Measurements from ENCODE around the gene VMP1. TPM values are rescaled to one million over a fixed set of nuclear protein-coding genes. Genes with fewer than 3 reads are reported as not detected.
"Not testable (repeated sequence)": the region's sequence is repeated elsewhere in the genome, so short reads cannot be mapped to it uniquely, and the experiment has no call there.

VMP1 gene
- polyA plus RNA-seq, 6 donors from 2014 or later: 37.2 to 73.1 (median 45.1) TPM

GRCh38 chr17:59798111-59798510 is 90.7 kb downstream of the VMP1 start:
- Mint-ChIP-seq H3K27me3 (no peaks in the 10 kb centered on the region), H3K36me3 (no peaks in the 10 kb centered on the region), H3K9me3 (no peaks in the 10 kb centered on the region), H3K4me1 (no peaks in the 10 kb centered on the region), H3K27ac (no peak overlapping the region), H3K4me3 (no peak overlapping the region)
- ATAC-seq (ENCODE audit: low read depth in 2 of 2) (no peak), DNase-seq (no peak)

- H3K4me1 Mint-ChIP-seq: peaks cover 0 to 2% (median 0%) of the 10 kb centered on the region in 3 donors
- no peaks in the 10 kb centered on the region for H3K9me3 Mint-ChIP-seq
- H3K27ac Mint-ChIP-seq: peak overlapping the region in 1 of 6 donors; percentile 49
- ATAC-seq (ENCODE audit: low read depth in 2 of 2) (no peak), DNase-seq (no peak)
- no peaks in the 10 kb centered on the region for H3K27me3 Mint-ChIP-seq
- no peaks in the 10 kb centered on the region for H3K36me3 Mint-ChIP-seq
- H3K4me3 Mint-ChIP-seq: no peak overlapping the region
Measured at GRCh38 chr17:59800530-59800942, 93.1 kb downstream of the VMP1 start.

DNA sequence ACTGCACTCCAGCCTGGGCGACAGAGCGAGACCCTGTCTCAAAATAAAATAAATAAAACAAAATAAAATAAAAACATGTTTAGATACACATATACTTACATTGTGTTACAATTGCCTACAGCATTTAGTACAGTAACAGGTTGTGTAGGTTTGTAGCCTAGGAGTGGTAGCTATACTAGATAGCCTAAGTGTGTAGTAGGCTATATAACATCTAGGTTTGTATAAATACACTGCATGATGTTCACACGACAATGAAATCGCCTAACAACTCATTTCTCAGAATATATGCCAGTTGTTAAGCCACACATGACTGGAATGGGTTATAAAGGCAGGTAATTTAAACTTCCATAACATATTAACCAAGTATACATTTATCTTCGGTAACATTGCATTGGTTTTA is 94.7 kb downstream of the VMP1 start:
- no peak for ATAC-seq (ENCODE audit: low read depth in 2 of 2)
- Mint-ChIP-seq H3K27me3 (no peaks in the 10 kb centered on the region), H3K4me3 (no peak overlapping the region), H3K36me3 (no peaks in the 10 kb centered on the region), H3K4me1 (peaks cover 0 to 2% (median 0%) of the 10 kb centered on the region in 3 donors), H3K27ac (no peak overlapping the region), H3K9me3 (no peaks in the 10 kb centered on the region)
- DNase-seq: no peak

DNA sequence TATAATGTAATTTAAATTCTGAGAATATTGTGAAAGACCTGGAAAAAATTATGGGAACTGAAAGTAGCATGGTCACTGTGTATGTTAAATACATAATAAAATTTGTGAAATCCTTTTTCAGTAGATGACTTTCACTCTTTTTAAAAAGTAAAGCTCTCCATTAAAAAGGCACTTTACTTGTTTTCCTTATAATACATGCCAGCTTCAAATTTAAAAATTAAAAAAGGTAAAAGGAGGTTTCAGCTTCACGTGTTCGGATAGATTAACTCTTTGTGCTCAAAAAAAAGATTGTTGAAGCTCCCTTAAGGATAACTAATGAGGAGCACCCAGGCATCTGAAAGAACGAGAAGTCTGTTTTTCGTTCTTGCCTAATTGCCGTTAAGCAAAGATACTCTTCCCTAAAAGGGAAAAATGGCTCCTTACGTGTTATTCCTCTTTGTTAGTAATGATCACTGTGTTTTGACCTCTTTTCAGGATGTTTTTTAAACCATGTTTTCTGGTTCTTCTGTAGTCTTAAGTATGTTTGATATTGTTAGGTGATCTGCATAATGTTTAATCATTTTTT is 97.5 kb downstream of the VMP1 start:
- no peaks in the 10 kb centered on the region for H3K9me3 Mint-ChIP-seq
- peaks cover 0 to 2% (median 0%) of the 10 kb centered on the region in 3 donors for H3K4me1 Mint-ChIP-seq
- H3K27ac Mint-ChIP-seq: no peak overlapping the region
- no peak overlapping the region for H3K4me3 Mint-ChIP-seq
- H3K27me3 Mint-ChIP-seq: no peaks in the 10 kb centered on the region
- no peak for DNase-seq
- no peak for ATAC-seq (ENCODE audit: low read depth in 2 of 2)
- no peaks in the 10 kb centered on the region for H3K36me3 Mint-ChIP-seq

DNA sequence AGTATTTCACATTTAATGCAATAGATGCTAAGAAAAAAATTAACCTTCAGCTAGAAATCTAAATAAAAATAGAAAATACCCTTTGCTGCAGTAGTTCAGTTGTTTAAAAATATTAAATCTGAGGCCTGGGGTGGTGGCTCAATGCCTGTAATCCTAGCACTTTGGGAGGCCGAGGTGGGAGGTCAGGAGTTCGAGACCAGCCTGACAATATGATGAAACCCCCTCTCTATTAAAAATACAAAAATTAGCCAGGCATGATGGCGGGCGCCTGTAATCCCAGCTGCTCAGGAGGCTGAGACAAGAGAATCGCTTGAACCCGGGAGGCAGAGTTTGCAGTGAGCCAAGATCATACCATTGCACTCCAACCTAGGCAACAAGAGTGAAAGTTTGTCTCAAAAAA is 98.9 kb downstream of the VMP1 start:
- H3K36me3 Mint-ChIP-seq: not testable (repeated sequence)

DNA sequence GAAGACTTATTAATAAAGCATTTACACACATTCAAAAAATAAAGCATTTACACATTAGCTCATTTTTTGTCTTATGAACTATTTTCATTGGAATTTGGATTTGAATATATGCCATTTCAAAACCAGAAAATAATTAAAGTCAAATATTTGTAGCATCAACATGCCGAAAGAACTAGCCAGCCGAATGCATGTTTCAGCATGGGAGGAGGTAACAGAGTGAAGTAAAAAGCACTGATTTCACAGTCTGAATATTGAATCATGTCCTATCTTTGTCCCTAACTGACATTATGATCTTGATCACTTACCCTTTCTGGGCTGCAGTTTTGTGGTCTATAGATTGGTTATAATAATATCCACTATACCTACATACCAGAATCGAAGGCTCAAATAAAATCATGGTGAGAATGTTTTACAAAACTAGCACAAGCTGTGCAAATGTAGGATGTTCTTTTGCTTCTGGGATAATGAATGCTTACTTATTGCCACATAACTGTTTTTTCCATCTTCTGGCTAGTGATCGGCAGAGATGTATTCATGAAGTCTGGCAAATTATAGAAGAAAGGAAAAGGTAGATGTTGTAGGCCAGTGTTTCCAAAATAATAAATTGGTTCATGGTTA is 100.5 kb downstream of the VMP1 start:
- ATAC-seq (ENCODE audit: low read depth in 2 of 2): no peak
- DNase-seq: no peak
- H3K4me1 Mint-ChIP-seq: peaks cover 0 to 5% (median 2%) of the 10 kb centered on the region in 3 donors
- no peaks in the 10 kb centered on the region for H3K27me3 Mint-ChIP-seq
- H3K27ac Mint-ChIP-seq: no peak overlapping the region
- peaks cover 0 to 14% of the 10 kb centered on the region in 2 donors for H3K36me3 Mint-ChIP-seq
- H3K4me3 Mint-ChIP-seq: no peak overlapping the region
- no peaks in the 10 kb centered on the region for H3K9me3 Mint-ChIP-seq

More for the DNA sequence above, 98.9 kb downstream of the VMP1 start:
- H3K27me3 Mint-ChIP-seq; DNase-seq; H3K27ac Mint-ChIP-seq; H3K9me3 Mint-ChIP-seq; ATAC-seq (ENCODE audit: low read depth in 2 of 2); H3K4me1 Mint-ChIP-seq; H3K4me3 Mint-ChIP-seq: not testable (repeated sequence)

GRCh38 chr17:59810894-59811153 is 103.4 kb downstream of the VMP1 start:
- H3K27me3 Mint-ChIP-seq: no peaks in the 10 kb centered on the region
- no peak overlapping the region for H3K4me3 Mint-ChIP-seq
- no peaks in the 10 kb centered on the region for H3K9me3 Mint-ChIP-seq
- ATAC-seq (ENCODE audit: low read depth in 2 of 2): no peak
- H3K36me3 Mint-ChIP-seq: peaks cover 0 to 18% of the 10 kb centered on the region in 2 donors
- peaks cover 0 to 5% (median 0%) of the 10 kb centered on the region in 3 donors for H3K4me1 Mint-ChIP-seq
- DNase-seq: no peak
- H3K27ac Mint-ChIP-seq: no peak overlapping the region

- DNase-seq (no peak), ATAC-seq (ENCODE audit: low read depth in 2 of 2) (no peak)
- Mint-ChIP-seq H3K9me3 (no peaks in the 10 kb centered on the region), H3K27ac (no peak overlapping the region), H3K27me3 (no peaks in the 10 kb centered on the region), H3K4me1 (peaks cover 0 to 5% (median 0%) of the 10 kb centered on the region in 3 donors), H3K4me3 (no peak overlapping the region), H3K36me3 (peaks cover 0 to 22% of the 10 kb centered on the region in 2 donors)
Measured at GRCh38 chr17:59811209-59811608, 103.8 kb downstream of the VMP1 start.

GRCh38 chr17:59812139-59812538 is 104.7 kb downstream of the VMP1 start:
- Mint-ChIP-seq H3K4me3 (no peak overlapping the region), H3K36me3 (peaks cover 0 to 22% of the 10 kb centered on the region in 2 donors), H3K27ac (peak overlapping the region in 1 of 6 donors; percentile 9), H3K27me3 (no peaks in the 10 kb centered on the region), H3K4me1 (peaks cover 0 to 5% (median 0%) of the 10 kb centered on the region in 3 donors), H3K9me3 (no peaks in the 10 kb centered on the region)
- ATAC-seq (ENCODE audit: low read depth in 2 of 2) (no peak), DNase-seq (no peak)

GRCh38 chr17:59814276-59814675 is 106.8 kb downstream of the VMP1 start:
- Mint-ChIP-seq H3K27me3 (no peaks in the 10 kb centered on the region), H3K27ac (no peak overlapping the region), H3K9me3 (no peaks in the 10 kb centered on the region), H3K36me3 (peaks cover 0 to 22% of the 10 kb centered on the region in 2 donors), H3K4me3 (no peak overlapping the region), H3K4me1 (peaks cover 0 to 5% (median 0%) of the 10 kb centered on the region in 3 donors)
- ATAC-seq (ENCODE audit: low read depth in 2 of 2) (no peak), DNase-seq (no peak)

- no peaks in the 10 kb centered on the region for H3K27me3 Mint-ChIP-seq
- H3K4me3 Mint-ChIP-seq: no peak overlapping the region
- DNase-seq (no peak), ATAC-seq (ENCODE audit: low read depth in 2 of 2) (no peak)
- peaks cover 0 to 5% (median 0%) of the 10 kb centered on the region in 3 donors for H3K4me1 Mint-ChIP-seq
- no peaks in the 10 kb centered on the region for H3K9me3 Mint-ChIP-seq
- peaks cover under 1 to 24% of the 10 kb centered on the region in 2 donors for H3K36me3 Mint-ChIP-seq
- no peak overlapping the region for H3K27ac Mint-ChIP-seq
Measured at GRCh38 chr17:59814685-59815084, 107.2 kb downstream of the VMP1 start.

DNA sequence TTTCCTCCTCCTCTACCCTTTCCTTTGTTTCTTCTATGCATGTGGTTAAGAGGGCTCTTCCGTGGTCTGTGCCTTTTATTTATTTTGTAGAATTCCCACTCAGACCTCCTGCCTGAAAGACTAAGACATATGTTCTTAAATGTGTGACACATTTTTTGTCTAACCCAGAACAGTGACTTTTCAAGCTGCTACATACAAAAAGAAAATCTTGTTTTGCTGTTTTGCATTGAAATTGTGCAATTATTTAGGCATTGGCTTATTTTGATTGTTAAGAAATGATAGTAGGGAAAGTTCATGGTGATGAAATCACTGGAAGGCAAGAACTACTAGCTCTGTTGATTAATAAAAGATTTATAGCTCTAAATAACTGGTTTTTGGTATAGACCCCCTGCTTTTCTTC is 108.5 kb downstream of the VMP1 start:
- no peaks in the 10 kb centered on the region for H3K9me3 Mint-ChIP-seq
- peaks cover 0 to 5% (median 0%) of the 10 kb centered on the region in 3 donors for H3K4me1 Mint-ChIP-seq
- H3K27ac Mint-ChIP-seq: no peak overlapping the region
- peak overlapping the region in 1 of 8 donors; percentile 52 for H3K4me3 Mint-ChIP-seq
- no peak for DNase-seq
- no peak for ATAC-seq (ENCODE audit: low read depth in 2 of 2)
- H3K36me3 Mint-ChIP-seq: peaks cover 8 to 31% of the 10 kb centered on the region in 2 donors
- H3K27me3 Mint-ChIP-seq: no peaks in the 10 kb centered on the region

- DNase-seq: no peak
- peak in 1 of 2 donors; percentile 19 for ATAC-seq (ENCODE audit: low read depth in 2 of 2)
- peak overlapping the region in 4 of 8 donors; percentile 13 to 48 (median 29) for H3K4me3 Mint-ChIP-seq
Measured at GRCh38 chr17:59825533-59826322, 118.3 kb downstream of the VMP1 start.

More at GRCh38 chr17:59825533-59826322, 118.3 kb downstream of the VMP1 start:
- Mint-ChIP-seq H3K27ac (peak overlapping the region in 3 of 6 donors; percentile 19 to 48 (median 19)), H3K36me3 (peaks cover 0 to 4% of the 10 kb centered on the region in 2 donors), H3K27me3 (no peaks in the 10 kb centered on the region), H3K4me1 (peaks cover 26 to 53% (median 41%) of the 10 kb centered on the region in 3 donors), H3K9me3 (no peaks in the 10 kb centered on the region)
